Keratinocyte (primary cell): ENCODE results near the gene F12.

Experiments
- CTCF ChIP-seq, 3 experiments: IDR thresholded peaks in 1 of 3; conservative IDR thresholded peaks in 1 of 3; optimal IDR thresholded peaks in 1 of 3; 2 replicates in 2 of 3; 3 replicates in 1 of 3; pipeline versions ENCODE3 to v1.5.1; 2011; ENCODE audit warnings: low read length in 3 of 3, mild to moderate bottlenecking in 3 of 3, moderate library complexity in 2 of 3, control low read depth in 1 of 3, inconsistent platforms in 1 of 3; ENCODE audit not compliant: insufficient read depth in 2 of 3; ENCODE audit errors: extremely low read depth in 1 of 3
- EZH2 ChIP-seq: IDR thresholded peaks from one replicate; pipeline ENCODE4 v1.6.1; 2012; ENCODE audit warnings: inconsistent platforms, mild to moderate bottlenecking, low read length, moderate library complexity

GRCh38 chr5:177355868-177356168 lies 53.5 kb downstream of the F12 start:
- TF ChIP-seq CTCF (optimal IDR thresholded peaks at IDR 0.05 in 1 of 3, IDR thresholded peaks at IDR 0.05 in 1 of 3, conservative IDR thresholded peaks at IDR 0.05 in 1 of 3; ENCODE audit: extremely low read depth in 1 of 3, insufficient read depth in 2 of 3, low read length in 3 of 3) (no peak), EZH2 (no peak)
